Gastrocnemius medialis (tissue), 4 donors: ENCODE data around the gene MAST4.

Experiments
- POLR2A ChIP-seq, 2 donors: fragments of 450-650 bp; IDR thresholded peaks; one replicate each; pipeline ENCODE4 v1.6.1; 2017; ENCODE audit warnings: antibody characterized with exemption in 2 of 2, mild to moderate bottlenecking in 2 of 2, moderate library complexity in 2 of 2
- TF ChIP-seq, protein P1 (sequence below), 5 experiments: fragments of 450-650 bp in 3 of 5; fragments of 200-600 bp in 2 of 5; sonication (generic) in 2 of 5; IDR thresholded peaks in 4 of 5; conservative IDR thresholded peaks in 1 of 5; 1 replicate in 4 of 5; 2 replicates in 1 of 5; pipeline ENCODE4 v1.5.1; 2016 to 2019; ENCODE audit warnings: antibody characterized with exemption in 5 of 5, mild to moderate bottlenecking in 3 of 5, moderate library complexity in 3 of 5

DNA sequence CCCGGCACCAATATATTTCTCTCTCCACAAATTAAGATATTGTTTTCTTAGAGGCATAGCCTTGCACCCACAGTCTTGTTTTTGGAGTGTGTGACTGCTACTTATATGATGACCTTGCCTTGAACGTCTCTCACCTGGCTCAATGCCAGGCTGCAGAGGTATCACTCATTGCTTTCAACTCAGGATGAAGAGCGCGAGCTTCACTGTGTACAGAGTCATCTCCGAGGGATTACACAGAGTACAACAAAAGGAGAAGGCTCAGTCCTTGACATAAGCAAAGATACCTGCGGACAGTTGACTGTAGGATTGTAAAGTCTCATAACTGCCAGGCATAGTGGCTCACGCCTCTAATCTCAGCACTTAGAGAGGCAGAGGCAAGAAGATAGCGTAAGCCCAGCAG lies 546.6 kb downstream of the MAST4 start:
- TF ChIP-seq, protein P1, sequence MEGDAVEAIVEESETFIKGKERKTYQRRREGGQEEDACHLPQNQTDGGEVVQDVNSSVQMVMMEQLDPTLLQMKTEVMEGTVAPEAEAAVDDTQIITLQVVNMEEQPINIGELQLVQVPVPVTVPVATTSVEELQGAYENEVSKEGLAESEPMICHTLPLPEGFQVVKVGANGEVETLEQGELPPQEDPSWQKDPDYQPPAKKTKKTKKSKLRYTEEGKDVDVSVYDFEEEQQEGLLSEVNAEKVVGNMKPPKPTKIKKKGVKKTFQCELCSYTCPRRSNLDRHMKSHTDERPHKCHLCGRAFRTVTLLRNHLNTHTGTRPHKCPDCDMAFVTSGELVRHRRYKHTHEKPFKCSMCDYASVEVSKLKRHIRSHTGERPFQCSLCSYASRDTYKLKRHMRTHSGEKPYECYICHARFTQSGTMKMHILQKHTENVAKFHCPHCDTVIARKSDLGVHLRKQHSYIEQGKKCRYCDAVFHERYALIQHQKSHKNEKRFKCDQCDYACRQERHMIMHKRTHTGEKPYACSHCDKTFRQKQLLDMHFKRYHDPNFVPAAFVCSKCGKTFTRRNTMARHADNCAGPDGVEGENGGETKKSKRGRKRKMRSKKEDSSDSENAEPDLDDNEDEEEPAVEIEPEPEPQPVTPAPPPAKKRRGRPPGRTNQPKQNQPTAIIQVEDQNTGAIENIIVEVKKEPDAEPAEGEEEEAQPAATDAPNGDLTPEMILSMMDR (IDR thresholded peaks at IDR 0.05 in 4 of 5, conservative IDR thresholded peaks at IDR 0.05 in 1 of 5): no peak
- no peak for TF ChIP-seq POLR2A (IDR thresholded peaks at IDR 0.05)
